ENCODE data around the gene MOB1B. TPM values are rescaled to one million over a fixed set of nuclear protein-coding genes. Genes with fewer than 3 reads are reported as not detected.
A peak's percentile ranks its signal among the peaks of the same experiment; 100 is the strongest.

MOB1B gene
- total and polyA plus RNA-seq, 5 donors: 5.6 to 26.2 (median 18.7) TPM

DNA sequence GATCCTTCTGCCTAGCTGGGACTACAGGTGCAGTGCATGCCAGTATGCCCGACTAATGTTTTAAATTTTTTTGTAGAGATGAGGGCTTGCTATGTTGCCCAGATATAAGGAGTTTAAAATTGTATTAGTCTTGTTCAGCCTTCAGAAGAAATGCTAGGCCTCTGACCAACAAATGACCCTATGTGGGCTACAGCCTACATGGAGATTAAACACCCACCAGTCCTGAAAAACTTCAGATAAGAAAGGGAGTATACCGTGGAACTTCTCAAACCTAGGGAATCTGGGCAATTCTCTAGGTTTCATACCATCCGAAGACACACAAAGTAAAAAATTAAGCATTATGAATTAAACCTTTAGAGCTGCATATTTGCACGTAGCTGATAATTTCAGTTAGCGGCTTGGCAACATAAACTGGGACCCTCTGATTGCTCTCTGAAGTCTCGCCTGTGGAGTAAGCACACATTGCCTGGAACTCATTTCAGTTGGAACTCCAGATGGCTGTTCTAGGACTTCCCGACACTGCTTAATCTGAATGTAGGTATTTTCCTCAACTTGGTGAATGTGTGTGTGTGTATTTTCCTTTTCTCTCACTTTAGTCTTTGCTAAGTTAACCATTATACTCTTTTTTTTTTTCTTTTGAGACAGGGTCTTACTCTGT, 33.0 kb downstream of the MOB1B start:
- WGBS: 64% methylated on average over 7 of the region's 7 CpGs
- DNase-seq (no peak), ATAC-seq (no peak)
- no peaks in the 10 kb centered on the region for H3K27me3 ChIP-seq (ENCODE audit: control insufficient read depth, insufficient read depth)
- H3K4me1 ChIP-seq (ENCODE audit: control insufficient read depth, insufficient read depth, low read length): no peaks in the 10 kb centered on the region
- H3K9me3 ChIP-seq (ENCODE audit: control insufficient read depth, low read length): no peaks in the 10 kb centered on the region
- H3K4me3 ChIP-seq (ENCODE audit: low read length): no peak overlapping the region
- intact Hi-C loops (cut with DNase I): no loop called here
- H3K27ac ChIP-seq (ENCODE audit: low read length): no peak overlapping the region

- no peak overlapping the region for H3K4me3 ChIP-seq (ENCODE audit: low read length)
- intact Hi-C loops (cut with DNase I): no loop called here
- ATAC-seq (no peak), DNase-seq (no peak)
- H3K9me3 ChIP-seq (ENCODE audit: control insufficient read depth, low read length): no peaks in the 10 kb centered on the region
- no peaks in the 10 kb centered on the region for H3K4me1 ChIP-seq (ENCODE audit: control insufficient read depth, insufficient read depth, low read length)
- no peak overlapping the region for H3K27ac ChIP-seq (ENCODE audit: low read length)
- WGBS: 94% methylated on average over 4 of the region's 4 CpGs
- H3K27me3 ChIP-seq (ENCODE audit: control insufficient read depth, insufficient read depth): no peaks in the 10 kb centered on the region
Measured at GRCh38 chr4:70936200-70936787, 34.1 kb downstream of the MOB1B start.

GRCh38 chr4:70938086-70938485, 35.9 kb downstream of the MOB1B start:
- Histone ChIP-seq H3K4me3 (ENCODE audit: low read length) (no peak overlapping the region), H3K9me3 (ENCODE audit: control insufficient read depth, low read length) (no peaks in the 10 kb centered on the region), H3K4me1 (ENCODE audit: control insufficient read depth, insufficient read depth, low read length) (no peaks in the 10 kb centered on the region), H3K27me3 (ENCODE audit: control insufficient read depth, insufficient read depth) (no peaks in the 10 kb centered on the region), H3K27ac (ENCODE audit: low read length) (no peak overlapping the region)
- intact Hi-C loops (cut with DNase I): no loop called here
- 55% methylated on average over 3 of the region's 3 CpGs for WGBS
- DNase-seq (no peak), ATAC-seq (no peak)

GRCh38 chr4:70940134-70940533, 38.0 kb downstream of the MOB1B start:
- no peaks in the 10 kb centered on the region for H3K9me3 ChIP-seq (ENCODE audit: control insufficient read depth, low read length)
- no peaks in the 10 kb centered on the region for H3K4me1 ChIP-seq (ENCODE audit: control insufficient read depth, insufficient read depth, low read length)
- intact Hi-C loops (cut with DNase I): no loop called here
- H3K27ac ChIP-seq (ENCODE audit: low read length): no peak overlapping the region
- no peaks in the 10 kb centered on the region for H3K27me3 ChIP-seq (ENCODE audit: control insufficient read depth, insufficient read depth)
- 97% methylated on average over 5 of the region's 5 CpGs for WGBS
- ATAC-seq (no peak), DNase-seq (no peak)
- H3K4me3 ChIP-seq (ENCODE audit: low read length): no peak overlapping the region

- Histone ChIP-seq H3K9me3 (ENCODE audit: control insufficient read depth, low read length) (no peaks in the 10 kb centered on the region), H3K4me1 (ENCODE audit: control insufficient read depth, insufficient read depth, low read length) (no peaks in the 10 kb centered on the region), H3K27me3 (ENCODE audit: control insufficient read depth, insufficient read depth) (no peaks in the 10 kb centered on the region), H3K27ac (ENCODE audit: low read length) (no peak overlapping the region), H3K4me3 (ENCODE audit: low read length) (no peak overlapping the region)
- intact Hi-C loops (cut with DNase I): no loop called here
- no peak for ATAC-seq
- no peak for DNase-seq
Measured at GRCh38 chr4:70943114-70943513, 40.9 kb downstream of the MOB1B start.

DNA sequence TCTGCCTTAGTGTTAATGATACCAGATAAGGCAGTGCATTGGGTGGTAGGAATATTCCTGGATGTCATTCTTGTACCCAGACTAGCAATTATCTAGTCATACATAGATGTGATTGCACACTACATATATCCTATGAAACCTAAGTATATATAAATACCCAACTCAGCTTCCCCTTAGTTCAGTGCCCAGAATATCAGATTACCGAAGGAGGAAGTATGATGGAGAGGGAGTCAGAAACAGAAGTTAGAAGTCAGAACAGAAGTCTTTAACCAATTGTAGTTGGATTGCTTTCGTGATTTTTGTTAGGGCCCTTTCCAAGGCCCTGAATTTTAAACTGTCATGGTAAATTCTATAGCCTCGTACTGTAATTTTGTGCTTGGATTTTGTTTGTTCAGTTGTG, 42.9 kb downstream of the MOB1B start:
- peaks cover 2% of the 10 kb centered on the region for H3K4me1 ChIP-seq (ENCODE audit: control insufficient read depth, insufficient read depth, low read length)

DNA sequence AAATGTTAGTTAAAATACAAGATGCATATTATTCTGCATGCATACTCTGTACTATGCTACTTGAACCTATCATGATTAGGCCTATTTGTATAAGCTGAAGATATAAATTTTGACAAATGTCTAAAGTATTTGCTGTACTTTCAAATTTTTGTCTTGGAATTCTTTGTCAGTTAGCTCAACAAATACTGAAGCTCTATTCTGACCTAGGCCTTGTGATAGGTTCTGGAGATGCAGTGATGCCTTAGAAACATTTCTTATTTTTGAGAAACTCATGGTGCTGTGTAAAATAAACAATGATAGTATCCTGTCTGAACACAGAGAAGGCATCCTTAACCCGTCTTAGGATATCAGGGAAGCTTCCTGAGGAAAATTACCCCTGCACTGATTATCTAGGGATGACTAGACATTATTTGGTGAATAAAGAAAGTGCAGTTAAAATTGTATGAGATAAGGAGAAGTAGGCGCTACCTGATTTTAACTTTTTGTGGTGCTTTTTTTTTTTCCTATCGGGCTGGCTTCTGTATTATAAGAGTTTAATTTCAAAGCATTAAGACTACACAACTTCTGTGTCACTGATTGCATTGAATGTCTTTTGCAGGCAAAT, 43.4 kb downstream of the MOB1B start:
- DNase-seq (no peak), ATAC-seq (no peak)
- H3K27ac ChIP-seq (ENCODE audit: low read length): no peak overlapping the region
- H3K4me3 ChIP-seq (ENCODE audit: low read length): no peak overlapping the region
- intact Hi-C loops (cut with DNase I): no loop called here
- no peaks in the 10 kb centered on the region for H3K9me3 ChIP-seq (ENCODE audit: control insufficient read depth, low read length)
- no peaks in the 10 kb centered on the region for H3K27me3 ChIP-seq (ENCODE audit: control insufficient read depth, insufficient read depth)
- WGBS: 67% methylated on average over 3 of the region's 3 CpGs
- H3K4me1 ChIP-seq (ENCODE audit: control insufficient read depth, insufficient read depth, low read length): peaks cover 2% of the 10 kb centered on the region

More for the DNA sequence above, 42.9 kb downstream of the MOB1B start:
- WGBS: 52% methylated on average over 3 of the region's 3 CpGs
- intact Hi-C loops (cut with DNase I): no loop called here
- Histone ChIP-seq H3K9me3 (ENCODE audit: control insufficient read depth, low read length) (no peaks in the 10 kb centered on the region), H3K4me3 (ENCODE audit: low read length) (no peak overlapping the region), H3K27ac (ENCODE audit: low read length) (no peak overlapping the region), H3K27me3 (ENCODE audit: control insufficient read depth, insufficient read depth) (no peaks in the 10 kb centered on the region)
- DNase-seq (no peak), ATAC-seq (peak; percentile 39 to 54)

GRCh38 chr4:70946939-70947338, 44.8 kb downstream of the MOB1B start:
- peaks cover 2% of the 10 kb centered on the region for H3K4me1 ChIP-seq (ENCODE audit: control insufficient read depth, insufficient read depth, low read length)
- intact Hi-C loops (cut with DNase I): no loop called here
- ATAC-seq (no peak), DNase-seq (no peak)
- WGBS: 72% methylated on average over 4 of the region's 4 CpGs
- no peaks in the 10 kb centered on the region for H3K27me3 ChIP-seq (ENCODE audit: control insufficient read depth, insufficient read depth)
- no peaks in the 10 kb centered on the region for H3K9me3 ChIP-seq (ENCODE audit: control insufficient read depth, low read length)
- H3K27ac ChIP-seq (ENCODE audit: low read length): no peak overlapping the region
- H3K4me3 ChIP-seq (ENCODE audit: low read length): no peak overlapping the region

- Histone ChIP-seq H3K27me3 (ENCODE audit: control insufficient read depth, insufficient read depth) (no peaks in the 10 kb centered on the region), H3K27ac (ENCODE audit: low read length) (no peak overlapping the region), H3K4me3 (ENCODE audit: low read length) (no peak overlapping the region), H3K4me1 (ENCODE audit: control insufficient read depth, insufficient read depth, low read length) (peaks cover 2% of the 10 kb centered on the region), H3K9me3 (ENCODE audit: control insufficient read depth, low read length) (no peaks in the 10 kb centered on the region)
- ATAC-seq: no peak
- WGBS: 77% methylated on average over 5 of the region's 5 CpGs
- DNase-seq: no peak
- intact Hi-C loops (cut with DNase I): no loop called here
Measured at GRCh38 chr4:70948665-70949260, 46.6 kb downstream of the MOB1B start.

DNA sequence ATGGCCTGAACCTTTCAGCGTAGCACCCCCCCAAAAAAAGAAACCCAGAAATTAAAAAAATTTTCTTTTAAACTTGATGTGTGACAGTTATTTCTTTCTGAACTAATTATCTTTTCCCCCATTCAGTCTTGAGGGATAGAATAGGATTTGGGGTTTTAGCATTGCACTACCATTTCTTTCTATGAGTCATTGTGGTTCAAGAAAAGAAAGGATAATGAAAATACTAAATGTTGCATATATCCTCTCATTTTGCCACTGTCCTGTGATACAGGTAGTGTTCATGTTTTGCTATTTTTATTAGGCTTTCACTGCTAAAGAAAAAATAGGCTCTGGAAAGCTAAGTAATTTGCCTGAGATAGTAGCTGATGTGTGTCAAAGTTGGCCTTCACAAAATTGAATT, 51.9 kb downstream of the MOB1B start:
- Histone ChIP-seq H3K9me3 (ENCODE audit: control insufficient read depth, low read length) (no peaks in the 10 kb centered on the region), H3K4me3 (ENCODE audit: low read length) (no peak overlapping the region), H3K27ac (ENCODE audit: low read length) (no peak overlapping the region), H3K27me3 (ENCODE audit: control insufficient read depth, insufficient read depth) (no peaks in the 10 kb centered on the region), H3K4me1 (ENCODE audit: control insufficient read depth, insufficient read depth, low read length) (peaks cover 2% of the 10 kb centered on the region)
- ATAC-seq: no peak
- WGBS: 99% methylated on average over 1 of the region's 1 CpG
- no peak for DNase-seq
- intact Hi-C loops (cut with DNase I): no loop called here

- Histone ChIP-seq H3K27ac (ENCODE audit: low read length) (no peak overlapping the region), H3K9me3 (ENCODE audit: control insufficient read depth, low read length) (no peaks in the 10 kb centered on the region), H3K27me3 (ENCODE audit: control insufficient read depth, insufficient read depth) (no peaks in the 10 kb centered on the region), H3K4me3 (ENCODE audit: low read length) (no peak overlapping the region), H3K4me1 (ENCODE audit: control insufficient read depth, insufficient read depth, low read length) (no peaks in the 10 kb centered on the region)
- DNase-seq (no peak), ATAC-seq (no peak)
- intact Hi-C loops (cut with DNase I): no loop called here
- WGBS: 64% methylated on average over 5 of the region's 5 CpGs
Measured at GRCh38 chr4:70956549-70957210, 54.5 kb downstream of the MOB1B start.

Measured in right cardiac atrium (tissue), 5 donors.